K562 (cell line): ENCODE data around the gene ANXA8. TPM values are rescaled to one million over a fixed set of nuclear protein-coding genes. Genes with fewer than 3 reads are reported as not detected.
"Not testable (repeated sequence)": the region's sequence is repeated elsewhere in the genome, so short reads cannot be mapped to it uniquely, and the experiment has no call there.

ENCODE experiments used
- ATAC-seq: fragments of 200-7000 bp; cut with Tn5 transposase; 3 replicates; pipeline ENCODE4 v1.9.1; 2020; ENCODE audit warnings: moderate library complexity
- BruUV-seq: library from RNA; stranded (reverse); fragments of 400-500 nt; replicated peaks from 2 replicates; lab custom pipeline; 2021; lab: Mats Ljungman, UMichigan
- CTCF ChIA-PET: fragments of 300-600 bp; formaldehyde crosslinking; extraction: SDS; loops from one replicate; lab custom pipeline; 2021; ENCODE audit warnings: low intra/inter-chr PET ratio; lab: Yijun Ruan, JAX
- POLR2A ChIA-PET: fragments of 300-600, 350-650 bp; sonication (Branson Sonifier 250); formaldehyde crosslinking; extraction: SDS; loops from one replicate; lab custom pipeline; 2021; ENCODE audit warnings: antibody characterized with exemption, inconsistent platforms; lab: Yijun Ruan, JAX
- DNase-seq, 4 experiments: peaks; one replicate each; pipeline versions ENCODE4 v3.0.0 to v3.0.0-alpha.2; 2011 to 2018; ENCODE audit warnings: low spot score in 3 of 4, mixed read lengths in 3 of 4; ENCODE audit errors: extremely low read depth in 1 of 4
- FAIRE-seq: peaks from 2 replicates; lab custom pipeline; 2011; peaks lifted over from hg19 to GRCh38; lab: Jason Lieb, UNC
- H2AFZ ChIP-seq: 2 replicates; pipeline ENCODE4 v1.6.0; 2011; ENCODE audit warnings: low read depth, low read length, control low read depth, inconsistent platforms
- H3K27ac ChIP-seq: fragments of 200-600 bp; 3 replicates; pipeline ENCODE4 v1.8.0; 2011; ENCODE audit warnings: low read depth, mild to moderate bottlenecking, control low read depth, inconsistent platforms, low read length, moderate library complexity, mixed read lengths; ENCODE audit errors: extremely low read depth
- H3K27me3 ChIP-seq, 2 experiments: fragments of 300-600 bp in 1 of 2; 2 replicates in 1 of 2; 3 replicates in 1 of 2; pipeline versions ENCODE4 v1.6.0 to v1.8.0; 2011; ENCODE audit warnings: inconsistent platforms in 2 of 2, low read length in 2 of 2, mild to moderate bottlenecking in 1 of 2, mixed read lengths in 1 of 2, moderate library complexity in 1 of 2; ENCODE audit not compliant: control insufficient read depth in 2 of 2, insufficient read depth in 2 of 2
- H3K36me3 ChIP-seq: fragments of 300-600 bp; 3 replicates; pipeline ENCODE4 v1.8.0; 2011; ENCODE audit warnings: mild to moderate bottlenecking, low read length, inconsistent platforms; ENCODE audit not compliant: control insufficient read depth, insufficient read depth
- H3K4me1 ChIP-seq, 2 experiments: fragments of 200-600 bp in 1 of 2; replicated peaks in 1 of 2; 2 replicates in 1 of 2; 3 replicates in 1 of 2; pipeline versions ENCODE4 v1.5.1 to v1.8.0; 2011; ENCODE audit warnings: inconsistent platforms in 2 of 2, low read length in 2 of 2, mild to moderate bottlenecking in 1 of 2, mixed read lengths in 1 of 2, moderate library complexity in 1 of 2; ENCODE audit not compliant: control insufficient read depth in 2 of 2, insufficient read depth in 2 of 2
- H3K4me2 ChIP-seq: 2 replicates; pipeline ENCODE4 v1.6.1; 2011; ENCODE audit warnings: low read length, control low read depth, inconsistent platforms, mixed read lengths; ENCODE audit not compliant: insufficient read depth
- H3K4me3 ChIP-seq: fragments of 200-600 bp; sonication (generic), shearing (Covaris generic); 2 replicates; pipeline ENCODE4 v1.5.1; 2016; ENCODE audit warnings: control low read depth, inconsistent platforms
- H3K79me2 ChIP-seq: fragments of 200-600 bp; 3 replicates; pipeline ENCODE4 v1.8.0; 2011; ENCODE audit warnings: low read length, inconsistent platforms; ENCODE audit not compliant: control insufficient read depth, insufficient read depth
- H3K9ac ChIP-seq, 2 experiments: 2 replicates each; pipeline versions ENCODE4 v1.6.0 to v1.6.1; 2011; ENCODE audit warnings: low read depth in 2 of 2, low read length in 2 of 2, control low read depth in 1 of 2, inconsistent platforms in 1 of 2, mild to moderate bottlenecking in 1 of 2, mixed read lengths in 1 of 2; ENCODE audit not compliant: insufficient read depth in 1 of 2
- H3K9me1 ChIP-seq: one replicate; pipeline ENCODE4 v1.6.0; 2011; ENCODE audit warnings: inconsistent platforms, mild to moderate bottlenecking, low read length, moderate library complexity; ENCODE audit not compliant: control insufficient read depth, insufficient read depth
- H3K9me3 ChIP-seq: replicated peaks from 2 replicates; pipeline ENCODE4 v1.5.1; 2011; ENCODE audit warnings: low read depth, low read length, inconsistent platforms; ENCODE audit not compliant: control insufficient read depth, insufficient read depth
- H4K20me1 ChIP-seq: replicated peaks from 2 replicates; pipeline ENCODE4 v1.6.1; 2011; ENCODE audit warnings: low read length, inconsistent platforms, mixed read lengths; ENCODE audit not compliant: control insufficient read depth, insufficient read depth
- WGBS: fragments of 100-300 bp; shearing (Covaris generic); methylation state at CpG from one replicate; pipeline ENCODE4 v1.1.6; 2016; ENCODE audit warnings: low coverage, mixed read lengths; ENCODE audit not compliant: insufficient coverage; ENCODE audit errors: missing lambda C conversion rate; 5-methylcytosine and 5-hydroxymethylcytosine counted together
- in situ Hi-C: fragments of 300-500 bp; cut with MboI; formaldehyde crosslinking; loops from 4 replicates; pipeline ENCODE4 v1.15.0; 2018; ENCODE audit warnings: inconsistent platforms, mixed read lengths
- intact Hi-C: fragments of 100-400 bp; cut with micrococcal nuclease; formaldehyde crosslinking; loops from 2 replicates; pipeline ENCODE4 v1.14.2; 2022
- polyA plus RNA-seq, 8 experiments: library from polyadenylated mRNA; depleted of rRNA in 4 of 8; stranded (reverse) in 5 of 8; unstranded in 3 of 8; fragments of >200 nt; fragmentation: Nextera tagmentation in 2 of 8; fragmentation: Illumina TruSeq in 1 of 8; extraction: Ambion mirVana in 2 of 8; extraction: Trizol in 1 of 8; gene quantifications; 2 replicates each; pipeline versions ENCODE4 v1.2.1 to v1.2.3, GENCODE V29; 2011 to 2014; ENCODE audit warnings: inconsistent platforms in 1 of 8, missing spikeins in 1 of 8
- total RNA-seq, 7 experiments: library from RNA; depleted of rRNA in 6 of 7; stranded (reverse); fragments of >200 nt in 6 of 7; fragmentation: Illumina TruSeq in 2 of 7; extraction: Trizol in 2 of 7; gene quantifications; 2 replicates each; pipeline versions ENCODE4 v1.2.1 to v1.2.3, GENCODE V29; 2011 to 2021; ENCODE audit warnings: low replicate concordance in 1 of 7

The ANXA8 gene
- total and polyA plus RNA-seq, 9 of the 15 experiments (the other 6 are each of a cell fraction or from before 2014, with no cell fraction given) = not detected

GRCh38 chr10:47481768-47482181 is 2.1 kb downstream of the ANXA8 start:
- ATAC-seq, BruUV-seq, H4K20me1 ChIP-seq, H3K9me3 ChIP-seq, H3K27ac ChIP-seq, POLR2A ChIA-PET, H2AFZ ChIP-seq, H3K4me1 ChIP-seq, CTCF ChIA-PET, H3K9me1 ChIP-seq, H3K9ac ChIP-seq, DNase-seq, H3K36me3 ChIP-seq, H3K4me3 ChIP-seq, intact Hi-C loops, H3K4me2 ChIP-seq, H3K79me2 ChIP-seq, FAIRE-seq, H3K27me3 ChIP-seq: not testable (repeated sequence)
- in situ Hi-C loops = loop anchor here (10.0 kb wide), 1 partner anchor 513 kb away; the partner anchor contains the start of gene FAM25C
- 13% methylated on average over 2 of the region's 6 CpGs for WGBS

GRCh38 chr10:47481182-47481766 is 2.6 kb downstream of the ANXA8 start:
- H3K27ac ChIP-seq, BruUV-seq, H3K4me2 ChIP-seq, H3K79me2 ChIP-seq, H3K27me3 ChIP-seq, H3K9me1 ChIP-seq, H3K4me1 ChIP-seq, FAIRE-seq, H3K9me3 ChIP-seq, POLR2A ChIA-PET, H3K4me3 ChIP-seq, DNase-seq, H3K9ac ChIP-seq, CTCF ChIA-PET, intact Hi-C loops, H4K20me1 ChIP-seq, H2AFZ ChIP-seq, H3K36me3 ChIP-seq: not testable (repeated sequence)
- peak; percentile 66 for ATAC-seq
- in situ Hi-C loops = loop anchor here (10.0 kb wide), 1 partner anchor 514 kb away; the partner anchor contains the start of gene FAM25C
- 5% methylated on average over 5 of the region's 10 CpGs for WGBS

DNA sequence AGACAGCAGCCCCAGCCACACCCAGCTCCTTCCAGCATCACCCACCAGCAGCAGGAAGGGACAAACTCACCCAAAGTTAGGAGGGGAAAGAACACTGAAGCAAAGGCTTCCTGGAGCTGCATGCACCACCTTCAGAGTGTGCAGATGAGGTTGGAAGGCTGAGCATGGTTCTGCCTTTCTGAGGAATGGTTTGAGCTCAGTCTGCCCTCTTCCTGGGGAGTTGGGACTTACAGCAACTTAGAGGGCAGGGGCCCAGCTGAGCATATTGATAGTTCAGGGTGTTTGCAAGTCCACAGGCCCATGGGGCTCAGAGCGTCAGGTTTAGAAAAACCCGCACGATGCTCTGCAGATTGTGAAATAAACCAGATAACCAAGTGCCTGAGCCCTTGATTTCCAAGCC is 3.8 kb downstream of the ANXA8 start:
- H3K9me1 ChIP-seq, H3K4me2 ChIP-seq, H3K27ac ChIP-seq, H2AFZ ChIP-seq, POLR2A ChIA-PET, DNase-seq, H4K20me1 ChIP-seq, intact Hi-C loops, H3K79me2 ChIP-seq, BruUV-seq, H3K9ac ChIP-seq, CTCF ChIA-PET, FAIRE-seq, H3K9me3 ChIP-seq, H3K36me3 ChIP-seq, H3K4me3 ChIP-seq, H3K4me1 ChIP-seq, H3K27me3 ChIP-seq: not testable (repeated sequence)
- in situ Hi-C loops = loop anchor here (10.0 kb wide), 1 partner anchor 515 kb away; the partner anchor contains the start of gene FAM25C
- no CpG with 5 or more reads among the region's 3 CpGs for WGBS
- peak; percentile 50 for ATAC-seq

- in situ Hi-C loops, ATAC-seq: not testable (repeated sequence)
Observed at GRCh38 chr10:47478114-47478513, 5.8 kb downstream of the ANXA8 start.

More at GRCh38 chr10:47478114-47478513, 5.8 kb downstream of the ANXA8 start:
- H3K4me2 ChIP-seq, H3K27me3 ChIP-seq, CTCF ChIA-PET, POLR2A ChIA-PET, DNase-seq, H3K9me3 ChIP-seq, H3K4me3 ChIP-seq, H3K9me1 ChIP-seq, H3K4me1 ChIP-seq, H3K36me3 ChIP-seq, H4K20me1 ChIP-seq, intact Hi-C loops, H3K27ac ChIP-seq, H3K9ac ChIP-seq, H3K79me2 ChIP-seq, H2AFZ ChIP-seq, FAIRE-seq, BruUV-seq: not testable (repeated sequence)
- 7% methylated on average over 3 of the region's 5 CpGs for WGBS
